ENCODE results near the gene KAZN. TPM values are rescaled to one million over a fixed set of nuclear protein-coding genes. Genes with fewer than 3 reads are reported as not detected.

KAZN gene
- total RNA-seq, 3 donors from 2014 or later = 12.2 to 16.4 (median 16.2) TPM

DNA sequence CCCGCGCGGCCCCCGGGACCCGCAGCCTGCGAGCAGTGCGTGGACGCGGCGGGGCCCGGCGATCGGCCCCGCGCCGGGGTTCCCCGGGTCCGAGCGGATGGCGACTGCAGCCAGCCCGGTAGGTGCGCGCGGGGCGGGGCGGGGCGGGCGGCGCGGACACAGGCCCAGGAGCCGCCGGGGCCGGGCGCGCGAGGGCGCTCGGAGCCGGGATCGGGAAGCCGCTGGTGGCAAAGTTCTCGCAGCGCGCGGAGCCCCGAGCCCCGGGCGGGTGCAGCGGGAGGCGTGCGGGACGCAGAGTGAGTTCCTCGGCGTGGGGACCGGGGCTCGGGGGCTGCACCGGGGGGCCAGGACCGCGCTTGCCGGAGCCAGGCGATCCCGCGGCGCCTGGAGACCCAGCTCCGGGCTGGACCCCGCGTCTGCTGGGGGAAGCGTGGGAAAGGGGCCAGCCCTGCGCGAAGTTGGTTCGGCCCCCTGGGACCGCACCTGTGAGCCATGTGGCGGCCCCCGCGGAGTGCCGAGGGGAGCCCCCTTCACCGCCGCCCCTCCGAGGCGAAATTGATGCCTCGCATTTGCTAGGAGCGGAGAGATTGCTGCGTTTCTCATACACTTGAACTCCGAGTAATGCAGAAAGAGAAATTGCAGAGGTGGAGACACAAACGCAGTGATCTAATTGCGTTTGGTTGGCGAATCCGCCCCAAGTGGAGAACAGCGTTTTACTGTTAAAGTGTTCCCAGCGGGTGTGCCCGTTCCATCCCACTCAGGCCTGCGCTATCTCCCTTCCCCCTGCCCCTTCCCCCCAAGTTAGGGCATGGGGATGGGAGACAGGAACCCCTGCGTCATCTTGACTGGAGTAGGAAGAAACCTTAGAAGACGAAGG, 326.2 kb downstream of the KAZN start:
- H3K4me1 ChIP-seq = peaks cover 0 to 18% of the 10 kb centered on the region in 2 donors
- H3K27me3 ChIP-seq = no peaks in the 10 kb centered on the region
- H3K9me3 ChIP-seq = no peaks in the 10 kb centered on the region
- H3K4me3 ChIP-seq = peak overlapping the region; percentile 47 to 92 (median 77)
- peak overlapping the region; percentile 84 to 88 for H3K27ac ChIP-seq
- peak; percentile 52 to 63 for DNase-seq (ENCODE audit: low spot score in 2 of 2)
- no peaks in the 10 kb centered on the region for H3K36me3 ChIP-seq
- intact Hi-C loops (cut with DNase I; ENCODE audit: low total_unique reads) = no loop called here
- TF ChIP-seq POLR2AphosphoS5 (IDR thresholded peaks at IDR 0.05) = peak in 1 of 3 donors; percentile 28
- TF ChIP-seq, protein P1, sequence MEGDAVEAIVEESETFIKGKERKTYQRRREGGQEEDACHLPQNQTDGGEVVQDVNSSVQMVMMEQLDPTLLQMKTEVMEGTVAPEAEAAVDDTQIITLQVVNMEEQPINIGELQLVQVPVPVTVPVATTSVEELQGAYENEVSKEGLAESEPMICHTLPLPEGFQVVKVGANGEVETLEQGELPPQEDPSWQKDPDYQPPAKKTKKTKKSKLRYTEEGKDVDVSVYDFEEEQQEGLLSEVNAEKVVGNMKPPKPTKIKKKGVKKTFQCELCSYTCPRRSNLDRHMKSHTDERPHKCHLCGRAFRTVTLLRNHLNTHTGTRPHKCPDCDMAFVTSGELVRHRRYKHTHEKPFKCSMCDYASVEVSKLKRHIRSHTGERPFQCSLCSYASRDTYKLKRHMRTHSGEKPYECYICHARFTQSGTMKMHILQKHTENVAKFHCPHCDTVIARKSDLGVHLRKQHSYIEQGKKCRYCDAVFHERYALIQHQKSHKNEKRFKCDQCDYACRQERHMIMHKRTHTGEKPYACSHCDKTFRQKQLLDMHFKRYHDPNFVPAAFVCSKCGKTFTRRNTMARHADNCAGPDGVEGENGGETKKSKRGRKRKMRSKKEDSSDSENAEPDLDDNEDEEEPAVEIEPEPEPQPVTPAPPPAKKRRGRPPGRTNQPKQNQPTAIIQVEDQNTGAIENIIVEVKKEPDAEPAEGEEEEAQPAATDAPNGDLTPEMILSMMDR (IDR thresholded peaks at IDR 0.05) = peak in 1 of 3 donors; percentile 12
- TF ChIP-seq POLR2A (IDR thresholded peaks at IDR 0.05) = no peak

DNA sequence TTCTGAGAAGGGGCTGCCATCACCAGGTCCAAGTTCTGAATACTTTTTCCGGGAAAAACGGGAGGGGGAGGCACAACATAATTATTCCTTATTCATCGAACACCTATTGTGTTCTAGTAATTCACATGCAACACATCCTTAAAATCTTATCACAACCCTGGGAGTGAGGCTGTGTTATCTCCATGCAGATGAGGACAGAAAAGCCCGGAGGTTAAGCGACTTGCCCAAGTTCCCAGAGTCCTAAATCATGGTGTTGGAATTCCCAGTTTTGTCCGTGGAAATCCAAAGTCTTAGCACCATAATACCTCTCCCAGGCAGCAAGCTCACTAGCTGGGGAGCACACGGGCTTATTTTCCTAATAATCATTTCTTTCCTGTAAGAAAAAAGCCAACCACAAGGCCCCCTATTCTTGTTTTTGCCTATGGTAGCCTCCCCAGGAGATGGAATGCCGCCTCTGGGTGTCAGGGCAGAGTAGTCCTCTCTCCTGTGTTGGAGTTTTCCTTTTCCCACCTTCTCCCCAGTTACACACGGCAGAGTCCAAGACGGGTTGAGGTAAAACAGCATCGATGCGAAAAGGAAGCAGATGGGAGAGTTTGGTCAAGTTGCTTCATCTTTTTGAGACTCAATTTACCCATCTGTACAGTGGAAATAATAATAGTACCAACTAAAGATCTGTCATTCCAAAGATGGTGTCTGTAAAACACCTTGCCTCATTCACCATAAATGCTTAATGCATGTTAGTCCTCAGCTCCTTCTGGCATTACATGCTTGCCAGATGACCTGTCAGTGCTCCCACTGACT, 327.1 kb downstream of the KAZN start:
- TF ChIP-seq POLR2AphosphoS5 (IDR thresholded peaks at IDR 0.05) = no peak
- TF ChIP-seq, protein P1 (IDR thresholded peaks at IDR 0.05) = no peak
- TF ChIP-seq POLR2A (IDR thresholded peaks at IDR 0.05) = no peak
- Histone ChIP-seq H3K4me1 (peaks cover 0 to 18% of the 10 kb centered on the region in 2 donors), H3K27me3 (no peaks in the 10 kb centered on the region), H3K9me3 (no peaks in the 10 kb centered on the region), H3K4me3 (peak overlapping the region; percentile 47 to 92 (median 77)), H3K36me3 (no peaks in the 10 kb centered on the region), H3K27ac (peak overlapping the region; percentile 84 to 88)
- no peak for DNase-seq (ENCODE audit: low spot score in 2 of 2)
- intact Hi-C loops (cut with DNase I; ENCODE audit: low total_unique reads) = no loop called here

DNA sequence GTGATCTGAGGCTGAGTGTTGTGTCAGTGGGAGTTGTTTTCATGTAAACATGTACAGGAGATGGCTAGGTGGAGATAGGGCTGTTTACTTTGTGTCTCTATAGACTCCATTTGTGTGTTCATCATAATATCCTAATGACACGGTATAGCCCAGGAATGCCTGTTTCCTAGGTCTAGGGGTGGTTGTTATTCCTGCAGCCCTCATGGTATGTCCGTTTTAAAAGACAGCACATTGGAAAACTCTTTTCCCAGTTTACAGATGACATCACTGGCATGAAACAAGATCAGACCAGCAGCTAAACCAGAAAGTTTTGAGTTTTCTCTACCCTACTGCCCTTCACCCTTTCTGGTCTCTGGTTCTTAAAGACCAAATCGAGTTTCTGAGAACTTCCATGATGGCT, 327.7 kb downstream of the KAZN start:
- no peaks in the 10 kb centered on the region for H3K9me3 ChIP-seq
- no peak for DNase-seq (ENCODE audit: low spot score in 2 of 2)
- intact Hi-C loops (cut with DNase I; ENCODE audit: low total_unique reads) = no loop called here
- TF ChIP-seq, protein P1 (IDR thresholded peaks at IDR 0.05) = no peak
- TF ChIP-seq POLR2A (IDR thresholded peaks at IDR 0.05) (no peak), POLR2AphosphoS5 (IDR thresholded peaks at IDR 0.05) (no peak)
- H3K4me3 ChIP-seq = peak overlapping the region in 1 of 3 donors; percentile 92
- no peaks in the 10 kb centered on the region for H3K36me3 ChIP-seq
- H3K27me3 ChIP-seq = no peaks in the 10 kb centered on the region
- H3K4me1 ChIP-seq = peaks cover 0 to 18% of the 10 kb centered on the region in 2 donors
- H3K27ac ChIP-seq = no peak overlapping the region

DNA sequence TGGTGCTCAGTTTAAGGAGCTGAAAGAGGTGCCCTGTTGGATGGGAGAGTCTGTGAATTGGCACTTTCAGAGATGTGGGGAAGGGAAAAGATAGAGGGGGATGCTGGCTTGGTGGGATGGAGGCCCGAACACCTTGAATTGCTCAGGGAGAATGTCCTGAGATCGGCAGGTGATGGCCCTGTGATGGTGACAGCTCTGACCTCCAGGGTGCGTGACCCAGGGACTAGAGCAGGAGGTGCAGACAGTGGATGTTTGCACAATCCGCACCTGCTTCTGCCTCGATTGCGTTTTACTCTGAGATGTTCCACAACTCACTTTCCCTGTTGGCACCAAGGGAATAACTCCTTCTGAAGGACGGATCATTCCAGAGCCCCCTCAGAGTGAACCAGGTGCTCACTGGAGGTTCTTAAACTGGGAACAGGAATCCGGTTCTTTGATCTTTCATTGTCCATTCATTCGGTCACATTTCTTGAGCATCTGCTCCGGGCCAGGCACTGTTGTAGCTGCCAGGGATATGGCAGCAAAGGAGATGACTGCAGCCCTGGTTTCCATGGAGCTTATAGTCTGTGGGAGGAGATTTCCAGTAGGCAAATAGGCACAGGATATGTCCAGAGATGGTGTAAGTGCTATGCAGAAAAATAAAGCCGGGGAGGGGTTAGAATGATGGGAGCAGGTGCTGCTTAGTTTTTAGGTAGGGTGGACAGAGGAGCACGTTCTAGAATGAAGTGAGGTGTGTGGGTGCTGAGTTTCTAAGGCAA, 328.5 kb downstream of the KAZN start:
- intact Hi-C loops (cut with DNase I; ENCODE audit: low total_unique reads) = no loop called here
- TF ChIP-seq POLR2AphosphoS5 (IDR thresholded peaks at IDR 0.05) = no peak
- no peak for TF ChIP-seq POLR2A (IDR thresholded peaks at IDR 0.05)
- TF ChIP-seq, protein P1 (IDR thresholded peaks at IDR 0.05) = no peak
- no peaks in the 10 kb centered on the region for H3K9me3 ChIP-seq
- no peak overlapping the region for H3K27ac ChIP-seq
- H3K27me3 ChIP-seq = no peaks in the 10 kb centered on the region
- H3K4me1 ChIP-seq = peaks cover 0 to 18% of the 10 kb centered on the region in 2 donors
- H3K4me3 ChIP-seq = peak overlapping the region in 1 of 3 donors; percentile 3
- no peak for DNase-seq (ENCODE audit: low spot score in 2 of 2)
- H3K36me3 ChIP-seq = no peaks in the 10 kb centered on the region
